Measurements from ENCODE around the gene MATK.

MATK gene, protein sequence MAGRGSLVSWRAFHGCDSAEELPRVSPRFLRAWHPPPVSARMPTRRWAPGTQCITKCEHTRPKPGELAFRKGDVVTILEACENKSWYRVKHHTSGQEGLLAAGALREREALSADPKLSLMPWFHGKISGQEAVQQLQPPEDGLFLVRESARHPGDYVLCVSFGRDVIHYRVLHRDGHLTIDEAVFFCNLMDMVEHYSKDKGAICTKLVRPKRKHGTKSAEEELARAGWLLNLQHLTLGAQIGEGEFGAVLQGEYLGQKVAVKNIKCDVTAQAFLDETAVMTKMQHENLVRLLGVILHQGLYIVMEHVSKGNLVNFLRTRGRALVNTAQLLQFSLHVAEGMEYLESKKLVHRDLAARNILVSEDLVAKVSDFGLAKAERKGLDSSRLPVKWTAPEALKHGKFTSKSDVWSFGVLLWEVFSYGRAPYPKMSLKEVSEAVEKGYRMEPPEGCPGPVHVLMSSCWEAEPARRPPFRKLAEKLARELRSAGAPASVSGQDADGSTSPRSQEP

DNA sequence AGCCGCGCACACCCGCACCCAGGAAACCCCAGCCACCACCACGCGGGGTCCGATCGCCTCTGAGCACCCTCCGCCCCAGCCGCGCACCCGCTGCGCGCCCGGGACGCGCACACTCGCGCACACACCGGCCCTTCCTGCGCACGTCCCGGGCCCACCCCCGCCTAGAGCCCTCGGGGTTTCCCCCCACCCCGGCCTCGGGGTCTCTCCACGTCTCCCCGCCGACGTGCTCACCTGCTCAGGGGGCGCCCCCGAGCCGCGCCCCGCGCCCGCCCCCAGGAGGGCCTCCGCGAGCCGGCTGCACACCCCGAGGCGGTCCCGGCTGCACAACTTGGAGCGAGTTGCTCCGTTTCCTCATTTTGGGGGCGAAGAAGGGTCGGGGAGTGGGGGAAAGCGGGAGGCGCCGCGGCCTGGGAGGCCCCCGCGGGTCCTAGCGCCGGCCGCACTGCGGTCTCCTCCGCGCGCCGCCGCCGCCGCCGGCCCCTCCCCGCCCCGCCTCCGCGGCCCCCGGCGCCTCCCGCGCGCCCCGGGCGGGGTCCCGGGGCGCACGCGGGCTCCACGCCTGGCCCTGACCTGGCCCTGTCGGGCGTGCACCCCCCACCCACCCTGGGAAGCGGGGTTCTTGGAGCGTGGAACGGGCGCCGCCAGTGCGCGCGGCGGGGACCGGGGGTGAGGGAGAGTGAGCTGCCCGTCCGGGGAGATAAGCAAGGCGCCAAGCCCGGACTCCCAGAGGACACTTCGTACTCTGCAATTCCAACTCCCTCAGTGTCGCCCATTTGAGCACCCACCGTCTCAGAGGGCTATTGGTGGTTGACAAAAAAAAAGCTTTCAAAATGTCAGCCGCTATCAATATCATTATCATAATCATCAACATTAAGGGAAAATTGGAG is at the start of gene MATK:
Gene MATK, minus strand, starts transcription at position 444 of the 887 bp plus-strand sequence. CDS start 1,246 bp downstream, outside the sequence.
- DNase-seq (ENCODE audit: low read depth in 2 of 2) = no peak

DNA sequence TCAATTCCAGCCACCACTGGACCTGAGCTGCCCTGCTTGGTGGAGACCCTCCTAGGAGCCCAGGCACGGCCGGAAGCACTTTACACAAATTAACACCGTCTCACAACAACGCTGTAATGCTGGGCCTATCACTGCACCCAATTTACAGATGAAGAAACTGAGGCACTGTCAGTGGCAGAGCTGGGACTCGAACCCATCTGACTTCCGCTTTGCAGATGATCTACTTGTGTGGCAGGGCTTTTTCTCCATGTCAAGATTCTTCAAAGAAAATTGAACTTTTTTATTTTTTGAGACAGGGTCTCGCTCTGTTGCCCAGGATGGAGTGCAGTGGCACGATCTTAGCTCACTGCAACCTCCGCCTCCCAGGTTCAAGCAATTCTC is 48.9 kb upstream of the MATK start:
- no peak for DNase-seq (ENCODE audit: low read depth in 2 of 2)

DNA sequence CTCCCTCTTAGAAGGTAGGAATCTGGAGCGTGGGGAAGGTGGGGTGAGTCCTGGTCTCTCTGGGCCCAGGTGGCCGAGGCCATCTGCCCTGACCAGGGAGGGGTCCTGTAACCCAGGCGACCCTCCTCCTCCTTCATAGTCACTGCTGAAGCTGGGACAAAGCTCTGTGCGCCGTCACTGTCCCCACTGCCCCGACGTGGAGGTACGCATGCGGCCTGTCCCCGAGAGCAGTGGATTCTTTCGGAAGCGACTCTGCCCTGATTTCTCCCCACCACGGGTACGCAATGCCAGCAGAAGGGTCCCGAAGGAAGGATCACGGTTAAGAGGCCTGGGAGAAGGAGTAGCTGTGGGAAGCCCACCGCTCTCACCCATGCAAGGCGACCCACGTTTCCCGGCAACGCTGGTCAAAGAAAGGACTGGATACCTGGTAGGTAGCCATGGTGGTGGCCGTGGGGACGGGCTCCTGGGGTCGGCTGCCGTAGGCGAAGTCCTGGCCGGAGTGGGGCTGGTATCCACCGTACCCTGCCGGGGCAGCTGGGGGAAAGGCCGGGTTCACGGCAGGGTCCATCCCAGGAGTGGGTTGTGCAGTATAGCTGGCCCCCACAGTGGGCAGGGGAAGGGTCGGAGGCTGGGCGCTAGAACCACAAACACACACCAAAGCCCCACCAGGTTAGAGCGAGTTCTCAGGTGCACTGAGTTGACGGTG is 48.3 kb upstream of the MATK start:
- no peak for DNase-seq (ENCODE audit: low read depth in 2 of 2)

DNA sequence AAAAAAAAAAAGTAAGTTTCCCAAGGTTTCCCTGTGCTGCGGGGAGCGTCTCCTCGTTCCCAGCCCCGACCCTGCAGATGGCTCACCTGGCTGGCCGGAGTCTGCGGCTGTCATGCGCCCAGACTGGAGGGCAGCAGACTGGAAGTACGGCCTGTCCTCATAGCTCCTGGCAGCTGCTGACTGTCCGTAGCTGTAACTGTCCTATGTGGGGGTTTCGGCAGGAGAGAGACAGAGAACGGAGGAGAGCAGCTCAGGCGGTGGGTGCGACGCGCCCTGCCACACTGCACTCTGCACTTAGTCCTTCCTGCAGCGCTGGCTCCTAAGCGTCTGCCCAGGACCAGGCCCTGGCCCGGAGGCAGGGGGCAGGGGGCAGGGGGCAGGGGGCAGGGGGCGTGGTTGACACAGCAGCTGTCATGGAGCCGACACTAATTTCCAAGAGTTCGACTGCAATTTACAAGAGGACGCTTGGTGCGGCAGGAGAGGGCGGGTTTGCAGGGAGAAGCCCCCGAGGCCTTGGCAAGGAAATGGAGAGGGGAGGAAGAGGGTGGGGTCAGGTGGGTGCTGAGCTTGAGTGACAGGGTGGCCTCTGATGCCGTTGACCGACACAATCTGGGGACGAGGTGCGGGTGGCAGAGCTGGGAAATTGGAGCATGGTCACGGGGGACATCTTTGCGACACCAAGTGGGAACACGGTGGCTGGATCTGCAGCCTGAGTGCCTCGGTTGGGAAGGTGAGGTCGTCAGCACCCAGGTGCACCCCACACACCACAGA is 47.6 kb upstream of the MATK start:
- no peak for DNase-seq (ENCODE audit: low read depth in 2 of 2)

DNA sequence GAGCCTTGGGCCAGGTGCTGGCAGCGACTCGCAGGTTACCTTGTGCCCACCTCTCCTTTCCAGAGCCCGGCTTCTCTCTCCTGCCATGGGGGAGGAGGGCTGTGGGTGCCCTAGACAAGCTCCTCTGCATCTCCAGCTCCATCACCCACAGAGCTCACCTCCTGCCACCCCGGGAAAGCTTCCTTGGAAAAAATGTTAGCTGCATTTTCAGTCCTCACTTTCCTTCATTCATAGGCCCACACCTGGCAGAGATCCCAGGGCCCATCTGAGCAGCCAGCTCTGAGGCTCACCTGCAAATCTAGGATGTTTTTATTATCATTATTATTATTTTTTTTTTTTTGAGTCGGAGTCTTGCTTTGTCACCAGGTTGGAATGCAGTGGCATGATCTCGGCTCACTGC is 45.8 kb upstream of the MATK start:
- no peak for DNase-seq (ENCODE audit: low read depth in 2 of 2)

DNA sequence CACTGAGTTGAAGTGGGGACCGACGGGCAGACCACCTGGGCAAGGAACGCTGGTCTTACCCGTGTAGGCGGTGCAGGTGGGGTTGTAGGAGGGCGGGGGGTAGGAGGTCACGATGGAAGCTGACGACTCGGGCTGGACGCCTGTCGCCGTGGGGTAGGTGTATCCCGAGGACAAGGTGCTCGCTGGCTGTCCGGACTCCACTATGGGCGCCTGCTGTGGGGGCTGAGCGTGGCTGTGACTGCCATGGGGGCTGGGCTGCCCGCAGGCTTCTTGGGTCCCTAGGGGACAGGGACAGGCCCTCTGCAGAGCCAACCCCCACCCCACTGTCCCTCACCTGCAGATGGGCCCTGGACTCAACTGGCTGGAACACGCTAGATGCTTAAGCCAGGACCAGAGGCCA is 45.4 kb upstream of the MATK start:
- DNase-seq (ENCODE audit: low read depth in 2 of 2) = no peak

DNA sequence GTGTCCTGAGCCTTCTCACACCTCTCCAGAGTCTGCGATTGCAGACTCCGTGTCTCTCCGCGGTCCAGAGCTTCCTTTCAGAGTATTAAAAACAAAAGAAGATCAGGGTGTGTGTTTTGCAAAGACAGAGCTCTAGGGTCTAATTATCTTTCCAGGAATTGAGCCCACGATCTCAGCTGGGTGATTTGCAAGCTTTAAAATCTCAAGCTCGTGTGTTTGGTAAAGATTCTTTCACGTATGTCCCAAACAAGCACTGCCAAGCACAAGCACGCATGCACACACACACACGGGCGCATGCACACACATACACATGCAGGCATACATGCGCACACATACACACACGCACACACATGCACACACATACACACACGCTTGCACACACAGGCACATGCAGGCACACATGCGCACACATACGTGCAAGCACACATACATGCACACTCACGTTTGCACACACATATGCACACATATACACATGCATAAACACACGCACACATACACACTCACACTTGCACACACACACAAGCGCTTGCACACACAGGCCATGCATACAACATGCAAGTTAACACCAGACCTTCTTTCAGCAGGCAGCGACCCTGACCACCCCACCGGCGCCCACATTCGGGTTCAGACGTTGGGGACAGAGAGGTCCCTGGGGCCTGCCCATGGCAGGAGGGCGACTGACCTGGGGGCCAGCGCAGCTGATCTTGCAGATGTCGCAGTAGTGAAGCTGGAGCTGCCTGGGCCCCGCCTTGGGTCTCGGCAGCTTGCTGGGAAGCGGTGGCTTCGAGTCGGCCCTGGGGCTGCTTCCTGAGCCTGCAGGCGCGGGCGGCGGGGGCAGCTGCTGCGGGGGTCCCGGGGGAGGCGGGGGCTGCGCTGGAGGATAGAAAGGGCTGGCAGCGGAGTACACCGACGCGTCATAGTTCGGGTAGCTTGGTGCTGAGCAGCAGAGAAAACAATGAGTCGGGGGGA is 44.7 kb upstream of the MATK start:
- no peak for DNase-seq (ENCODE audit: low read depth in 2 of 2)

DNA sequence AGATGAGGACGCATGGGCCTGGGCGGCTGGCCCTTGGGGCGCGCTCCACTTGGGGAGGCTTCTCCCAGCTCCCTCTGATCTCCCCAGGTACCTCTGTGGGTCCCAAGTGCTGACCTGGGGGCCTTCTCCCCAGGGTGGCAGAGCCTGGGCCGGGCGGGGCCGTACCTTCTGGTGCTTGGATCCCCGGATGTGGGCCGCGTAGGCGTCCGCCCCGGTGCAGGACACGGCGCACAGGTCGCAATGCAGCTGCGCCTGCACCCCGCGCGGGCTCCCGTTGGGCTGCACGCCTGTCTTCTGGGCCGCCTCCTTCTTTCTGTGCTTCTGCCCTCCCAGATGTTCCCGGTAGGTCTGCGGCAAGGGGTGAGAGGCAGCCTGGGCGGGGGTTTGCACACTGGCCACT is 41.1 kb upstream of the MATK start:
- no peak for DNase-seq (ENCODE audit: low read depth in 2 of 2)

DNA sequence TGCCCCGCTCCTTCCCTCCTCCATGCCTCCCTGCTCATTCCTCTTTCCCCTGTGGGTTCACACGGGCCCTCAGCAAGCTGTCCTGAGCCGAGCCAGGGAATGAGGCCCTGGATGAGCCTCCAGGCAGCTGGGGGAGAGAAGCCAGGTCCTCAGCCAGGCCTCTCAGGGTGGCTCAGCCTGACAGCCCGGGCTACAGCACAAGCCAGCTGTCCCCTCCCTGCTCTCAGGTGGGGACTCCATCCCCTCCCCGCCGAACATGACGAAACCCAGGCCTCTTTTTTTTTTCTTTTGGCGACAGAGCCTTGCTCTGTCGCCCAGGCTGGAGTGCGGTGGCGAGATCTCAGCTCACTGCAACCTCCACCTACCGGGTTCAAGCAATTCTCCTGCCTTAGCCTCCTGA is 40.0 kb upstream of the MATK start:
- no peak for DNase-seq (ENCODE audit: low read depth in 2 of 2)

DNA sequence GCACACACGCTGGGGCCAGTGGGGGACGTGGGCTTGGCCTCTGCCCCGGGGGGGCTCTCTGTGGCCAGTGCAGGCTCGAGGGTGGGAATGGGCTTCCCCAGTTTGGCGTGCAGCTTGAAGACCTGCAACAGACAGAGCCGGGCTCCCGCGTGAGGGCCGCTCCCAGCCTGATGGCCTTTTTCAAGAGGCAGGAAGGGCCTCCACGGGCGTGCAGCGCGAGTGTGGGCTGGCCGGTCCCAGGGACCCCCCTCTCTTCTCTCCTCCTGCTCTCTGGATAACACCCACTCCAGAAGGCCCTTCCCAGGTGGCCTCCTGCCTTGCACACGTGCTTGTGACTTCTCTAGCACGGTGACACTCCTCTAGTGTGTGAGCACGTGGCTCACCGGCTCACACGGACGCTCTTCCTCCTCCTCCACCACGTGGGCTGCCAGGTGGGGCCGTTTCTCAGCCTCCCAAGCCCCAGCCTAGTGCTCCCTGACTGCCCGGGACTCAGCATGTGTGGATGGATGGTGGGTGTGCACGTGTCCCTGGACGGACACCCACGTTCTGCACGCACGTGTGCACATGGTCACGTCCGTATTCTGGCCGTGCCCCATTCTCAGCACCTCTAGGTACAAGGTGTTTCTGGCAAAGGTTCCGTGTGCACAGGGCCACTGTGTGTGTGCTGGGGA is 39.2 kb upstream of the MATK start:
- no peak for DNase-seq (ENCODE audit: low read depth in 2 of 2)

DNA sequence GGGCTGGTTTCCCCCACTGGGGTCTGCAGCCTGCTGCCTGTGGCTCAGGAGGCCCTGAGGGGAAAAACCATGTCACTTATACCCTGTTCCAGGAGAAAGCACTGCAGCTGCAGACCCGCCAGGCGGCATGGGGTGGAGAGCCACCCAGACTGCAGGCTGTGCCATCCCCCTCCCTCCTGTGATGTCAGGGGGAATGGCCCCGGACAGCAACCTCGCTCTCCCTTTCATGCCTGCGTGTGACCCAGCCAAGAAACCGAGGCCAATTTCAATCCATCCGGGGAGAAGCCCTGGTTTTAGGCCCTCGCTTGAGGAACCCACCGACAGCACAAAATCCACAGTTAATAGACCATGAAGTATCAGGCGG is 37.2 kb upstream of the MATK start:
- DNase-seq (ENCODE audit: low read depth in 2 of 2) = no peak

DNA sequence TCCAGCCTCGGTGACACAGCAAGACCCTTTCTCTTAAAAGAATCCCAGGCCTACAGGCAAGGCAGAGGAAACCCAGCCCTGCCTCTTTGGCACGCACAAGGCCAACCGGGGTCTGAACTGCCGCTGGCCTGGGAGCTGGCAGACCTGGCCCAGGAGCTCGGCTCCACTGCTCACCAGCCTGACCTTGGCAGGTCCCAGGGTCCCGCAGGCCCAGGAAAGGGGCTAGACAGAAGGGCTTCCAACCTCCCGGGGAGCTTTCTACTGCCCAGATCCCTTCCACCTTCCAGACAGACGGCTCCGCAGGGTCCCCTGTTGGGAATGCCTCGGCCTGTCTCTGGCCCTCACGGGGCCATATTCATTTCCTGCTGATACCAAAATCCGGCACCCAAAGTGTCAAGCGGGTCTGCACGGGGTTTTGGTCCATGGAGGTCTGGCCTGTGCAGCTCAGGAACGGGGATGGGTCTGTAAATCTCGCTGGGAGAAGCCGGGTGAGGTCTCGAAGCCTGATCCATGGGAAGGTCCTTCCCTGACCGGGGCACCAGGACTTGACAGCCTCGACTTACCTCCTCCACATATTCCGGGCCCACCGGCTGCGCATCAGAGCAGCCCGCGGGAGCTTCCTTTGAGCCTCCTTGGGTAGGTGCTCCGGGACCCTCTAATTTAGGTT is 36.6 kb upstream of the MATK start:
- DNase-seq (ENCODE audit: low read depth in 2 of 2) = no peak

DNA sequence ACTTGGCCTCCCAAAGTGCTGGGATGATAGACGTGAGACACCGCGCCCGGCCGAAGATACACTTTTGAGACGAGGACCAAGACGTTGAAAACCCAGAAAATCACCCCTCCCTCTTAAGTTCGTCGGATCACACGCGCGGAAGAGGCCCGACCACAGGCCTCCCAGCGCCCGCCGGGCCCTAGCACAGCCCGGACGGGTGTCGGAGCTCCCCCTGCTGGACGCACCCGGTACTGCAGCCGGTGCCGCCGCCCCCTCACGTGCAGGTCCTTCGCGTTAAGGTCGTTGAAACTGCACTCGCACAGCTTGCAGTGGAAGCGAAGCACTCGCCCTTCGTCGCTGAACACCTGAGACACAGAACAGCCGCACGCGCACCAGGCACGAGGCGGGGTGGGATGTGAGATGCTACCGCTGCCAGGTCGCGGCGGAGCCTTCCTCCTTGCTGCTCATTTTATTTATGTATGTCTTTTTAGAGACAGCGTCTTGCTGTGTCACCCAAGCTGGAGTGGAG is 35.7 kb upstream of the MATK start:
- peak; percentile 76 to 86 for DNase-seq (ENCODE audit: low read depth in 2 of 2)

DNA sequence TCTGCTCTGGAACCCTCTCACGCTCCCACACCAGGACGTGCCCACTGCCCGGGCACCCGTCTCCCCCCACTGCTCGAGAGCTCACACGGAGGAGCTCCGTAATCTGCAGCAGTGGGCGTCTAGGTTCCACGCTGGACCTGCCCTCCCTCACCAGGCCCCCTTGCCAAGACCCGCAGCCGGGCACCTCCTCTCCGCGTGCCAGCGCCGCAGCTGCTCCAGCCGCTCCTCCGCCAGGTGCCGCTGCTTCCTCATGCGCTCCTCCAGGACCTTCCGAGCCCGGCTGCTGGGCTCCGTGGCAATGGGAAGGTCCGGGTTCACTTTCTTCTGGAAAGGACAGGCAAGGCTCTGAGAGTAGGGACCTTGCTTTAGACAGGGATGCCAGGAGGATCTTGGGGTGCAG is 35.0 kb upstream of the MATK start:
- no peak for DNase-seq (ENCODE audit: low read depth in 2 of 2)

DNA sequence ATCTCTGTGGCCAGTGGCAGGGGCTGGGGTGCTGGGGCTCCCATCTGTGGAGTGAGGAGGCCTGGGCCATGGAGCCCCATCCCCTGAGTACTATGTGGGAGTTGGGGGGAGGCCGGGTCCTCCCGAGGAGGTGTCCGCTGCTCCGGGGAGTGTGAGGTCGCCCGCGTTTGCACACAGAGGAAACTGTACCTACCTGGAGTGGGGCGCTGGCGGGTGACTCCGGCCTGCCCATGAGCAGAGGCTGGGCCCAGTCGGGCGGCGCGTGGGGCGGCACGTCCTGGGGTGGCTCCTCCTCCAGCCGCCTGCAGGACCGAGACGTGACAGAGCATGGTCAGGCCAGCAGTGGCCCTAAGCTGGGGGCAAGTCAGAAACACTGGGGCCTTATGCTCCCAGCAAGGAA is 33.8 kb upstream of the MATK start:
- no peak for DNase-seq (ENCODE audit: low read depth in 2 of 2)

DNA sequence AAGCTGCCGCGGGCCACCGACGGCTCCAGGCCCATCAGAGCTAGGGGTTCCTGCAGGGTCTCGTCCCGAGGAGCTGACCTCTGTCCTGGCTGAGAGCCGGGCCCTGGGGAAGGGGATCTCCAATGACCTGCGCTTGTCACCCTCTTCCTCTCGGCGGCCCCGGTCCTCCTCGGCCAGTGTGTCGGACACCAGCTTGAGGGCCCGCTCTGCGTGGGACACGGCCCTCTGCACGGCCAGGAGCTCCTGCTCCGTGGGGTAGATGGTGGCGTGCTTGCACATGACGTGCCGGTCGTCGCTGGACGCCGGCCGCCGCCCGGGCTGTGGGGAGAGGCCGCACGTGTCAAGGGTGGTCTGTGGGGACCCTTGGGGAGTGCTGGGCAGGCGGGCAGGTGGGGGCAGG is 32.7 kb upstream of the MATK start:
- no peak for DNase-seq (ENCODE audit: low read depth in 2 of 2)

DNA sequence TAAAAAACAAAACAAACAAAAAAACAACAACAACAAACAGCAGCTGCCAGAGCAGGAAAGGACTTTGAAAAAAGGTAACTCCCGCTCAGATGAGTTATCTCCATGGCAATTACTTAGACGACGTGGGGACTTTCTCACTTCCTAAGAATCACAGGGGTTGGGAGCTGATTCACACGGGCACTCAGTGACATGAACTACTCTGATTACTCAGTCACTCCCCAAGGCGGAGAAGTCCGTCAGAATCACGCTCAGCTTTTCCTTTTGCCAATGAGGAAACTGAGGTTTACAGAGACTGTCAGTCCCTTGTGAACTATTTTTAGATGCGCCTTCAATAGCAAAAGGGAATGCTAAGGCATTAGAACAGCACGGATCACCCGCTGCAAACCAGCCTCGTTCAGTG is 32.3 kb upstream of the MATK start:
- DNase-seq (ENCODE audit: low read depth in 2 of 2) = peak; percentile 35 to 55

DNA sequence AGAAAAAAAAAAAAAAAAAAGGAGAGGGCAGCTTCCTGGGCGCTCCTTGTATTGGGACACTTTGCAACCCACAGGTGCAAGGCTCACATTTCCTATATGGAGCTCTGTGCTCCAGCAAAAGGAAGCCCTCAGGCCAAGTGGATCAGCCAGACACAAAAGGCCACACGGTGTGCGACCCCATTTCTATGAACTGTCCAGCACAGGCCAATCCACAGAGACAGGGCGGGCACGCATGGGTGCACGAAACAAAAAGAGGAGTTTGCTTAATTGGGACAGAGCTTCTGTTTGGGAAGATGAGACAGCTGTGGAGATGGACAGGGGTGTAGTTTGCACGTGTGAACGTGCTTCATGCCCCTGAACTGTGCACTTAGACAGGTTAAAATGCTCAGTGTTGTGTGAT is 31.6 kb upstream of the MATK start:
- DNase-seq (ENCODE audit: low read depth in 2 of 2) = no peak

All from stimulated activated CD4-positive, alpha-beta T cell treated with anti-CD3 and anti-CD28 coated beads, Interleukin-15, amount 100 ng/mL, for 48 hours (primary cell).